ENCODE measurements around the gene MAPK4. TPM values are rescaled to one million over a fixed set of nuclear protein-coding genes. Genes with fewer than 3 reads are reported as not detected.
"Not testable (repeated sequence)": the region's sequence is repeated elsewhere in the genome, so short reads cannot be mapped to it uniquely, and the experiment has no call there.

The MAPK4 gene
- total RNA-seq = 1 to 10 TPM in 2 of 4 donors, under 1 TPM in 2; 0.13 to 3.1 (median 0.61) TPM

DNA sequence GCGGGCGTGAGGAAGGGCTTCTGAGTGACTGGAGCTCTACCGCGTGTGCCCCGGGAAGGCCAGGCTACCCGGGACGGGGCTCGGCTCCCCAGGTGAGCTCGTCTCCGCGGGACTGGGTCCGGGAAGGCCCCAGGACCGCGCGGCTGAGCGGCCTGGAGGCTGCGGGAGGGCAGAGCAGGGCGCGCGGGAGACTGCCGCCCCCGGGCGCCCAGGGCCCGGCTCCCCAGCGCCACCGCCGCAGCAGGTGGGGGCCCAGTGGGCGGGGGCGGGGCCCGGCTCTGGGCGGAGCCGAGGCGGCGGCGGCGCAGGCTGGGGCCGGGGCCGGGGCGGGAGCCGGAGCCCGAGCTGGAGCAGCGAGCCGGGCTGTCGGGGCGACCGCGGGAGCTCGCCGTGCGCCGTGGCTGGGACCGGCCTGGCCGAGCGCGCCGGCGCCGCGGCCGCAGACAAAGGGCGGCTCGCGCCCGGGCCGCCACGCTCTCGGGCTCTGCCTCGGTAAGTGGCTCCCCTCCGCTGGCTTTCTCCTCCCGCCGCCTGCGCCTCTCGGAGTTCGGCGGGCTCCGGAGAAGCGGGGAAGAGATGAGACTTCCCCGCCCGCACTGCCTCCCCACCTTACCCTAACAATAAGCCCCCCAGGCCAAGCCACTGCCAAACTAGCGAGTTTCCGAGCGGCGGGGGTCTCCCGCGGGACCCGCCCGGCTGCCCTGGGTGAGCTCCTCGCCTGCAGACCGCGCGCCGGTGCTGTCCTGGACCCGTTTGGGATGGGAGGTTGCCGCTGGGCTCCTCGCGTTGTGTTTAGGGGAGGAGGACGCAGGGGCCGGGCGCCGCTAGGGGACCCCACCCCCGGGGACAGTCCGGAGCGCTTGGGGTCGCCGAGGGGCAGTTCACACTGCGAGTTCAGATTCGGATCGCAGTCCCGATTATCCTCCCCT is at the start of gene MAPK4:
Gene MAPK4 (plus strand): TSS at position 336 of the 929 bp plus-strand sequence. CDS start 103,872 bp downstream, outside the sequence.
- H3K27me3 ChIP-seq = peaks cover 0 to 82% (median 0%) of the 10 kb centered on the region in 4 donors
- 0% methylated on average over 3 of the region's 109 CpGs; no CpG with 5 or more reads in 1 of the 2 donors for WGBS, 2 donors

GRCh38 chr18:50517277-50517676 is 42.6 kb upstream of the MAPK4 start:
- DNase-seq; H3K9me3 ChIP-seq; intact Hi-C loops (cut with DNase I); H3K27ac ChIP-seq; H3K4me1 ChIP-seq; H3K27me3 ChIP-seq; H3K36me3 ChIP-seq; H3K4me3 ChIP-seq: not testable (repeated sequence)
- 71 to 78% methylated on average over 5 of the region's 5 CpGs for WGBS, 2 donors

More for the DNA sequence above, at the start of gene MAPK4:
- Histone ChIP-seq H3K9me3 (no peaks in the 10 kb centered on the region), H3K36me3 (no peaks in the 10 kb centered on the region), H3K4me3 (peak within 1 kb of the TSS; percentile 40 to 77 (median 60)), H3K4me1 (peaks cover 8 to 26% (median 9%) of the 10 kb centered on the region in 3 donors), H3K27ac (peak within 1 kb of the TSS; percentile 49 to 70 (median 66))
- DNase-seq = no peak
- TF ChIP-seq, protein P1, sequence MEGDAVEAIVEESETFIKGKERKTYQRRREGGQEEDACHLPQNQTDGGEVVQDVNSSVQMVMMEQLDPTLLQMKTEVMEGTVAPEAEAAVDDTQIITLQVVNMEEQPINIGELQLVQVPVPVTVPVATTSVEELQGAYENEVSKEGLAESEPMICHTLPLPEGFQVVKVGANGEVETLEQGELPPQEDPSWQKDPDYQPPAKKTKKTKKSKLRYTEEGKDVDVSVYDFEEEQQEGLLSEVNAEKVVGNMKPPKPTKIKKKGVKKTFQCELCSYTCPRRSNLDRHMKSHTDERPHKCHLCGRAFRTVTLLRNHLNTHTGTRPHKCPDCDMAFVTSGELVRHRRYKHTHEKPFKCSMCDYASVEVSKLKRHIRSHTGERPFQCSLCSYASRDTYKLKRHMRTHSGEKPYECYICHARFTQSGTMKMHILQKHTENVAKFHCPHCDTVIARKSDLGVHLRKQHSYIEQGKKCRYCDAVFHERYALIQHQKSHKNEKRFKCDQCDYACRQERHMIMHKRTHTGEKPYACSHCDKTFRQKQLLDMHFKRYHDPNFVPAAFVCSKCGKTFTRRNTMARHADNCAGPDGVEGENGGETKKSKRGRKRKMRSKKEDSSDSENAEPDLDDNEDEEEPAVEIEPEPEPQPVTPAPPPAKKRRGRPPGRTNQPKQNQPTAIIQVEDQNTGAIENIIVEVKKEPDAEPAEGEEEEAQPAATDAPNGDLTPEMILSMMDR (IDR thresholded peaks at IDR 0.05) = no peak
- TF ChIP-seq POLR2A (IDR thresholded peaks at IDR 0.05) = no peak
- intact Hi-C loops (cut with DNase I) = no loop called here

GRCh38 chr18:50518787-50519546 is 40.9 kb upstream of the MAPK4 start:
- no peaks in the 10 kb centered on the region for H3K9me3 ChIP-seq
- no peak for DNase-seq
- no peak for TF ChIP-seq POLR2A (IDR thresholded peaks at IDR 0.05)
- no peak overlapping the region for H3K27ac ChIP-seq
- H3K4me3 ChIP-seq = no peak overlapping the region
- no peaks in the 10 kb centered on the region for H3K4me1 ChIP-seq
- intact Hi-C loops (cut with DNase I) = no loop called here
- peaks cover 0 to 3% (median 0%) of the 10 kb centered on the region in 4 donors for H3K27me3 ChIP-seq
- 41 to 46% methylated on average over 4 of the region's 4 CpGs for WGBS, 2 donors
- no peaks in the 10 kb centered on the region for H3K36me3 ChIP-seq

GRCh38 chr18:50523165-50523564 is 36.7 kb upstream of the MAPK4 start:
- Histone ChIP-seq H3K36me3 (no peaks in the 10 kb centered on the region), H3K9me3 (no peaks in the 10 kb centered on the region), H3K4me3 (no peak overlapping the region), H3K27ac (no peak overlapping the region), H3K4me1 (no peaks in the 10 kb centered on the region), H3K27me3 (peaks cover 0 to 11% (median 0%) of the 10 kb centered on the region in 4 donors)
- no peak for DNase-seq
- intact Hi-C loops (cut with DNase I) = no loop called here
- TF ChIP-seq, protein P1 (IDR thresholded peaks at IDR 0.05) = no peak
- no peak for TF ChIP-seq POLR2A (IDR thresholded peaks at IDR 0.05)
- 83 to 89% methylated on average over 6 of the region's 6 CpGs for WGBS, 2 donors

DNA sequence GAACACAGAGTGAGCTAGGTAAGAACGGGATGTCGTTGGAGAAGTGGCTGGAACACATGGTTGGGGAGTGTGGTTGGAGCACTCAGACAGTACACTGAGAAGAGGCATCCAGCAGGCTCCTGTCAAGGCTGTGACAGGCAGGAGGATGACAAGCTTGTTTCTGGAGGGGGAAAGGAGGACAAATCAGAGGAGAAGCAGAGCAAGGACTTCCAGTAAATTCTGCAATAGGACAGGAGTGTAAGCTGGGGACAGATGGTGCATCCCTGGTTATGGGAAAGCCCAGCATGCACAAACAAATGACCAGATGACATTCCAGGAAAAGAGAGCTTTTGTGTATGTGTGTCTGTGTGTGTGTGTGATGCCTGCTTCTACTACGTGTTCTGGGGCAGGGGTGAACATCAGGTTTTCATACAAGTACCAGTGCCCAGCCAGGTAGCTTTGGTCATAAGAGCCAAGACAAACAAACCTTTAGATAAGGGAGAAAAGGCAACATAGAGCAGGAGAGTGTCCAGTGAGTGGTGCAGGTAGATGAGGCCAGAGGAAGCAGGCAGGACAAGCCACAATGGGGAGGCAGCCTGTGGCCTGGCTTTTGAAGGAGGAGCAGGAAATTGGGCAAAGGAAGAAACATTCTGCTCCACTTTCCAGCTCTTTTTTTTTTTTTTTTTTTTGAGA is 32.1 kb upstream of the MAPK4 start:
- peaks cover 0 to 6% (median 0%) of the 10 kb centered on the region in 3 donors for H3K9me3 ChIP-seq
- TF ChIP-seq POLR2A (IDR thresholded peaks at IDR 0.05) = no peak
- TF ChIP-seq, protein P1 (IDR thresholded peaks at IDR 0.05) = no peak
- DNase-seq = no peak
- WGBS, 2 donors = 75% methylated on average over 3 of the region's 3 CpGs
- H3K27me3 ChIP-seq = peaks cover 0 to 7% (median 0%) of the 10 kb centered on the region in 4 donors
- H3K4me1 ChIP-seq = no peaks in the 10 kb centered on the region
- no peak overlapping the region for H3K4me3 ChIP-seq
- no peaks in the 10 kb centered on the region for H3K36me3 ChIP-seq
- H3K27ac ChIP-seq = no peak overlapping the region
- intact Hi-C loops (cut with DNase I) = no loop called here

Measured in esophagus squamous epithelium (tissue), 5 donors.